Upper lobe of left lung (tissue), 6 donors: ENCODE data around the gene PYROXD2. TPM values are rescaled to one million over a fixed set of nuclear protein-coding genes. Genes with fewer than 3 reads are reported as not detected.

ENCODE experiments used
- ATAC-seq, 2 donors: fragments of 200-7000 bp; cut with Tn5 transposase; one replicate each; pipeline ENCODE4 v1.9.1; 2022; ENCODE audit warnings: mild to moderate bottlenecking in 2 of 2, moderate library complexity in 2 of 2; ENCODE audit not compliant: low FRiP score in 2 of 2
- DNase-seq, 2 donors: peaks; one replicate each; pipeline ENCODE4 v3.0.0-alpha.2; 2019 to 2020
- H3K27ac ChIP-seq, 4 donors: fragments of 200-600 bp; sonication (generic); one replicate each; pipeline ENCODE4 v1.5.1; 2016 to 2019
- H3K27me3 ChIP-seq, 4 donors: fragments of 200-600 bp; sonication (generic); one replicate each; pipeline ENCODE4 v1.5.1; 2017 to 2019
- H3K36me3 ChIP-seq, 4 donors: fragments of 200-600 bp; sonication (generic); one replicate each; pipeline ENCODE4 v1.5.1; 2016 to 2019
- H3K4me1 ChIP-seq, 4 donors: fragments of 200-600 bp; sonication (generic); one replicate each; pipeline ENCODE4 v1.5.1; 2018 to 2019
- H3K4me3 ChIP-seq, 4 donors: fragments of 200-600 bp; sonication (generic); one replicate each; pipeline ENCODE4 v1.5.1; 2017 to 2019; ENCODE audit warnings: mild to moderate bottlenecking in 2 of 4, moderate library complexity in 1 of 4
- H3K9me3 ChIP-seq, 4 donors: fragments of 200-600 bp; sonication (generic); one replicate each; pipeline ENCODE4 v1.5.1; 2018 to 2019
- CTCF ChIP-seq, 6 experiments: fragments of 450-650 bp in 4 of 6; fragments of 200-600 bp in 2 of 6; sonication (generic) in 2 of 6; IDR thresholded peaks; one replicate each; pipeline ENCODE4 v1.5.1; 2016 to 2019; ENCODE audit warnings: antibody characterized with exemption in 6 of 6
- EP300 ChIP-seq, 4 donors: sonication (generic); formaldehyde crosslinking; IDR thresholded peaks; one replicate each; pipeline ENCODE4 v1.5.1; 2017; ENCODE audit warnings: antibody characterized with exemption in 4 of 4, control low read depth in 2 of 4
- POLR2A ChIP-seq, 4 donors: fragments of 450-650 bp; IDR thresholded peaks; one replicate each; pipeline ENCODE4 v1.5.1; 2016 to 2017; ENCODE audit warnings: antibody characterized with exemption in 4 of 4, mild to moderate bottlenecking in 2 of 4
- POLR2AphosphoS5 ChIP-seq, 2 donors: sonication (generic); formaldehyde crosslinking; IDR thresholded peaks; one replicate each; pipeline ENCODE4 v1.5.1; 2017; ENCODE audit warnings: antibody characterized with exemption in 2 of 2
- WGBS, 2 donors: methylation state at CpG; one replicate each; pipeline ENCODE4 v1.1.5; 2017 to 2018; 5-methylcytosine and 5-hydroxymethylcytosine counted together
- total RNA-seq, 6 donors: library from RNA; depleted of rRNA in 4 of 6; stranded (reverse); fragments of >200 nt in 4 of 6; gene quantifications; one replicate each; pipeline versions ENCODE4 v1.1.0 to v1.2.1, GENCODE V29; 2016 to 2021
- donor health status: DM: no; HTN: no; CAD: no; lungs with moderate emphysema.
- donor health status: DM: no; HTN: yes; CAD: no; lungs with severe emphysema.

PYROXD2 gene
- total RNA-seq, 6 donors from 2014 or later: 6.5 to 29.3 (median 9.3) TPM

- no peaks in the 10 kb centered on the region for H3K27me3 ChIP-seq
- 57 to 68% methylated on average over 12 of the region's 12 CpGs for WGBS, 2 donors
- peaks cover 0 to 3% (median 0%) of the 10 kb centered on the region in 4 donors for H3K9me3 ChIP-seq
- no peak overlapping the region for H3K4me3 ChIP-seq
- DNase-seq (peak in 1 of 2 donors; percentile 3), ATAC-seq (no peak)
- TF ChIP-seq EP300 (IDR thresholded peaks at IDR 0.05) (no peak), CTCF (IDR thresholded peaks at IDR 0.05) (no peak), POLR2A (IDR thresholded peaks at IDR 0.05) (no peak), POLR2AphosphoS5 (IDR thresholded peaks at IDR 0.05) (no peak)
- H3K4me1 ChIP-seq: peaks cover 0 to 6% (median 1%) of the 10 kb centered on the region in 4 donors
- H3K27ac ChIP-seq: no peak overlapping the region
- H3K36me3 ChIP-seq: no peaks in the 10 kb centered on the region
These were observed 41.5 kb downstream of the PYROXD2 start for GRCh38 chr10:98373260-98374040.

GRCh38 chr10:98370831-98371820 lies 43.9 kb downstream of the PYROXD2 start:
- ATAC-seq: no peak
- WGBS, 2 donors: 62 to 67% methylated on average over 14 of the region's 14 CpGs
- no peak for TF ChIP-seq POLR2A (IDR thresholded peaks at IDR 0.05)
- Histone ChIP-seq H3K4me1 (peaks cover 0 to 6% (median 1%) of the 10 kb centered on the region in 4 donors), H3K36me3 (no peaks in the 10 kb centered on the region), H3K9me3 (no peaks in the 10 kb centered on the region), H3K27me3 (no peaks in the 10 kb centered on the region), H3K4me3 (no peak overlapping the region), H3K27ac (no peak overlapping the region)
- peak in 1 of 2 donors; percentile 37 for DNase-seq

DNA sequence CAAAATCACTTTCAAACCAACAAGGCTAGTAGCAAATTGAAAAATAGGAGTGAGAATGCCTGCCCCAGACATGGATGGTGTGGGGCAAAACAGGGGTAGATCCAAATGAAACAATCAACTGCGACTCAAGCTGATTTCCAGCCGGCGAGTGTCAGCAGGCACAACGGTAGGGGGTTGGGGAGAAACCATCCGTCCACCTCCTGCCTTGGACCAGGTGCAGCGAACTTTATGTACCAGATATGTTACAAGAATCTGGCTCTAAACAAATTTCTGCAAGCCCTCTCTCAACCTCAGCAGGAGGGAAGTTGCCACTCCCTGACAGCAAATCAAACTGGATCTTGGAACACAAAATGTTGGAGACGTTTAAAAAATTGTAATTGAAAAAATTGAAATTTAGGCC lies 45.2 kb downstream of the PYROXD2 start:
- Histone ChIP-seq H3K4me3 (no peak overlapping the region), H3K27ac (no peak overlapping the region), H3K27me3 (no peaks in the 10 kb centered on the region), H3K36me3 (no peaks in the 10 kb centered on the region), H3K4me1 (peaks cover 0 to 6% (median 1%) of the 10 kb centered on the region in 4 donors), H3K9me3 (no peaks in the 10 kb centered on the region)
- ATAC-seq (no peak), DNase-seq (no peak)
- TF ChIP-seq POLR2AphosphoS5 (IDR thresholded peaks at IDR 0.05) (no peak), CTCF (IDR thresholded peaks at IDR 0.05) (no peak), POLR2A (IDR thresholded peaks at IDR 0.05) (no peak), EP300 (IDR thresholded peaks at IDR 0.05) (no peak)
- 79 to 81% methylated on average over 7 of the region's 7 CpGs for WGBS, 2 donors

DNA sequence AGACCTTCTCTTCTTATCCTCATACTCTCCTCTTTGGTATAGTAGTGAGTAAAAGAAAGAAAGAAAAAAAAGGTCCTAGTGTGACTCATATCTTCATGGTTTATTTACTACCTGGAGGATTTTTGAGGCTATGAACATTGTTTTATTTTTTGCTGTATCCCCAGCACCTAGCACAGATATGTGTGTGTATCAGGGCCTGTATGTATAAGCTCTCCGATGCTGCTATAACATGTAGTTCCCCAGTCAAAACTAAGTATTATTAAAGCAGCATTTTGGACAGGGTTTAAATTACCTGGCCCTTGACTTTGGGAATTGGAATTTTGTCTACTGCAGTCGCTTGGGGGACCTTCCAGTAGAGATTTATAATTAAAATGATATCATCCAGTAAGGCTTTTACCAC lies 46.3 kb downstream of the PYROXD2 start:
- ATAC-seq: no peak
- TF ChIP-seq CTCF (IDR thresholded peaks at IDR 0.05) (no peak), EP300 (IDR thresholded peaks at IDR 0.05) (no peak), POLR2AphosphoS5 (IDR thresholded peaks at IDR 0.05) (no peak), POLR2A (IDR thresholded peaks at IDR 0.05) (no peak)
- DNase-seq: no peak
- H3K9me3 ChIP-seq: no peaks in the 10 kb centered on the region
- H3K4me1 ChIP-seq: peaks cover 0 to 6% (median 1%) of the 10 kb centered on the region in 4 donors
- WGBS, 2 donors: 93 to 96% methylated on average over 2 of the region's 2 CpGs
- H3K4me3 ChIP-seq: no peak overlapping the region
- H3K36me3 ChIP-seq: no peaks in the 10 kb centered on the region
- no peak overlapping the region for H3K27ac ChIP-seq
- no peaks in the 10 kb centered on the region for H3K27me3 ChIP-seq
